Measurements from ENCODE around the gene BRICD5.
A peak's percentile ranks its signal among the peaks of the same experiment; 100 is the strongest.
"Not testable (repeated sequence)": the region's sequence is repeated elsewhere in the genome, so short reads cannot be mapped to it uniquely, and the experiment has no call there.

BRICD5 gene

GRCh38 chr16:2205967-2206313, 4.7 kb downstream of the BRICD5 start:
- no peaks in the 10 kb centered on the region for H3K9me3 ChIP-seq (ENCODE audit: control insufficient read depth in 2 of 2, low read length in 2 of 2)
- peak overlapping the region; percentile 74 to 82 for H3K9ac ChIP-seq (ENCODE audit: low read length in 2 of 2)
- peak overlapping the region; percentile 86 for H3K27ac ChIP-seq (ENCODE audit: low read length)
- H3K4me3 ChIP-seq (ENCODE audit: low read length in 2 of 2), result peak overlapping the region; percentile 89 to 92
- peaks cover 24% of the 10 kb centered on the region for H3K4me1 ChIP-seq (ENCODE audit: control insufficient read depth, insufficient read depth, low read length)
- H3K36me3 ChIP-seq (ENCODE audit: control insufficient read depth in 2 of 2, insufficient read depth in 2 of 2, low read length in 2 of 2), result peaks cover 12% of the 10 kb centered on the region in 2 donors
- H3K27me3 ChIP-seq (ENCODE audit: control insufficient read depth in 1 of 2, insufficient read depth in 2 of 2, low read length in 2 of 2), result no peaks in the 10 kb centered on the region

GRCh38 chr16:2205104-2205966, 5.3 kb downstream of the BRICD5 start, which contains the start of gene MLST8:
Gene MLST8 (plus strand): TSS chr16:2205454. CDS start chr16:2206086, 632 bp downstream.
- H3K4me3 ChIP-seq (ENCODE audit: low read length in 2 of 2), result peak within 1 kb of the TSS; percentile 89 to 92
- H3K27me3 ChIP-seq (ENCODE audit: control insufficient read depth in 1 of 2, insufficient read depth in 2 of 2, low read length in 2 of 2), result no peaks in the 10 kb centered on the region
- H3K4me1 ChIP-seq (ENCODE audit: control insufficient read depth, insufficient read depth, low read length), result peaks cover 24% of the 10 kb centered on the region
- H3K36me3 ChIP-seq (ENCODE audit: control insufficient read depth in 2 of 2, insufficient read depth in 2 of 2, low read length in 2 of 2), result peaks cover 12% of the 10 kb centered on the region in 2 donors
- peak within 1 kb of the TSS; percentile 86 for H3K27ac ChIP-seq (ENCODE audit: low read length)
- peak within 1 kb of the TSS; percentile 82 to 94 for H3K9ac ChIP-seq (ENCODE audit: low read length in 2 of 2)
- H3K9me3 ChIP-seq (ENCODE audit: control insufficient read depth in 2 of 2, low read length in 2 of 2), result no peaks in the 10 kb centered on the region

- peak overlapping the region; percentile 89 to 92 for H3K4me3 ChIP-seq (ENCODE audit: low read length in 2 of 2)
- H3K9me3 ChIP-seq (ENCODE audit: control insufficient read depth in 2 of 2, low read length in 2 of 2), result no peaks in the 10 kb centered on the region
- H3K27me3 ChIP-seq (ENCODE audit: control insufficient read depth in 1 of 2, insufficient read depth in 2 of 2, low read length in 2 of 2), result no peaks in the 10 kb centered on the region
- peaks cover 12% of the 10 kb centered on the region in 2 donors for H3K36me3 ChIP-seq (ENCODE audit: control insufficient read depth in 2 of 2, insufficient read depth in 2 of 2, low read length in 2 of 2)
- peaks cover 20% of the 10 kb centered on the region for H3K4me1 ChIP-seq (ENCODE audit: control insufficient read depth, insufficient read depth, low read length)
- peak overlapping the region; percentile 86 for H3K27ac ChIP-seq (ENCODE audit: low read length)
- H3K9ac ChIP-seq (ENCODE audit: low read length in 2 of 2), result peak overlapping the region; percentile 82 to 85
Observed at GRCh38 chr16:2204416-2205103, 6.1 kb downstream of the BRICD5 start.

- not testable (repeated sequence) for H3K4me3 ChIP-seq (ENCODE audit: low read length in 2 of 2); H3K27me3 ChIP-seq (ENCODE audit: control insufficient read depth in 1 of 2, insufficient read depth in 2 of 2, low read length in 2 of 2); H3K27ac ChIP-seq (ENCODE audit: low read length); H3K9ac ChIP-seq (ENCODE audit: low read length in 2 of 2); H3K9me3 ChIP-seq (ENCODE audit: control insufficient read depth in 2 of 2, low read length in 2 of 2)
- peaks cover 20% of the 10 kb centered on the region for H3K4me1 ChIP-seq (ENCODE audit: control insufficient read depth, insufficient read depth, low read length)
- H3K36me3 ChIP-seq (ENCODE audit: control insufficient read depth in 2 of 2, insufficient read depth in 2 of 2, low read length in 2 of 2), result peaks cover 6 to 11% of the 10 kb centered on the region in 2 donors
Observed at GRCh38 chr16:2203119-2203688, 7.5 kb downstream of the BRICD5 start.

GRCh38 chr16:2200313-2200712, 10.3 kb downstream of the BRICD5 start:
- Histone ChIP-seq H3K4me1 (ENCODE audit: control insufficient read depth, insufficient read depth, low read length) (peaks cover 18% of the 10 kb centered on the region), H3K27me3 (ENCODE audit: control insufficient read depth in 1 of 2, insufficient read depth in 2 of 2, low read length in 2 of 2) (peaks cover 15 to 23% of the 10 kb centered on the region in 2 donors), H3K9me3 (ENCODE audit: control insufficient read depth in 2 of 2, low read length in 2 of 2) (no peaks in the 10 kb centered on the region), H3K27ac (ENCODE audit: low read length) (no peak overlapping the region), H3K36me3 (ENCODE audit: control insufficient read depth in 2 of 2, insufficient read depth in 2 of 2, low read length in 2 of 2) (no peaks in the 10 kb centered on the region), H3K9ac (ENCODE audit: low read length in 2 of 2) (no peak overlapping the region), H3K4me3 (ENCODE audit: low read length in 2 of 2) (no peak overlapping the region)

DNA sequence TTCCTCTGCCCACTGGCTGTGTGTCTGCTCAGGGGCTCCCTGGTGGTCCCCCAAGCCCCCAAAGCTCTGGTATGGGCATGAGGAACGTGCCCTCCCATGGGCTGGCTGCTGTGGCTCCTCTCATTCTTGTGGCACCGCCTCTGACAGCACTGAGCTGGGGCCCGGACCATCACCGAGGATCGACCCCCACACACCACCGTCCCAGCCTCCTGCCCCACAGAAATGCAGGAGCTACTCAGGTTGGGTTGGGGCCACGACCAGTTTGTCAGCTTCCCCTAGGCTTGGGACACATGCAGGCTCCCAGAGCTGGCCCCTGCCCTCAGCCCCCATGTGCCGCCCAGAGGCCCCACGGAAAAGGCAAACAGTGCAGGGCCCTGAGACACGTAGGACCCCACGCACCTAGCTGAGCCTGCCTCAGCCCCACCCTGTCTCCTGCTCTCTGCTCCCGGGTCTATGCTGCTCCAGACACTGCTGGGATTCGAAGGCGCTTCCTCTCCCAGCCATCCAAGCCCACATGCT, 11.0 kb downstream of the BRICD5 start:
- H3K9me3 ChIP-seq (ENCODE audit: control insufficient read depth in 2 of 2, low read length in 2 of 2), result no peaks in the 10 kb centered on the region
- H3K4me1 ChIP-seq (ENCODE audit: control insufficient read depth, insufficient read depth, low read length), result peaks cover 20% of the 10 kb centered on the region
- H3K27ac ChIP-seq (ENCODE audit: low read length), result no peak overlapping the region
- no peak overlapping the region for H3K9ac ChIP-seq (ENCODE audit: low read length in 2 of 2)
- peaks cover 22 to 30% of the 10 kb centered on the region in 2 donors for H3K27me3 ChIP-seq (ENCODE audit: control insufficient read depth in 1 of 2, insufficient read depth in 2 of 2, low read length in 2 of 2)
- no peaks in the 10 kb centered on the region for H3K36me3 ChIP-seq (ENCODE audit: control insufficient read depth in 2 of 2, insufficient read depth in 2 of 2, low read length in 2 of 2)
- H3K4me3 ChIP-seq (ENCODE audit: low read length in 2 of 2), result no peak overlapping the region

GRCh38 chr16:2199095-2199494, 11.6 kb downstream of the BRICD5 start:
- no peaks in the 10 kb centered on the region for H3K36me3 ChIP-seq (ENCODE audit: control insufficient read depth in 2 of 2, insufficient read depth in 2 of 2, low read length in 2 of 2)
- no peak overlapping the region for H3K4me3 ChIP-seq (ENCODE audit: low read length in 2 of 2)
- H3K9ac ChIP-seq (ENCODE audit: low read length in 2 of 2), result no peak overlapping the region
- peaks cover 19% of the 10 kb centered on the region for H3K4me1 ChIP-seq (ENCODE audit: control insufficient read depth, insufficient read depth, low read length)
- H3K9me3 ChIP-seq (ENCODE audit: control insufficient read depth in 2 of 2, low read length in 2 of 2), result no peaks in the 10 kb centered on the region
- no peak overlapping the region for H3K27ac ChIP-seq (ENCODE audit: low read length)
- H3K27me3 ChIP-seq (ENCODE audit: control insufficient read depth in 1 of 2, insufficient read depth in 2 of 2, low read length in 2 of 2), result peaks cover 28 to 36% of the 10 kb centered on the region in 2 donors

DNA sequence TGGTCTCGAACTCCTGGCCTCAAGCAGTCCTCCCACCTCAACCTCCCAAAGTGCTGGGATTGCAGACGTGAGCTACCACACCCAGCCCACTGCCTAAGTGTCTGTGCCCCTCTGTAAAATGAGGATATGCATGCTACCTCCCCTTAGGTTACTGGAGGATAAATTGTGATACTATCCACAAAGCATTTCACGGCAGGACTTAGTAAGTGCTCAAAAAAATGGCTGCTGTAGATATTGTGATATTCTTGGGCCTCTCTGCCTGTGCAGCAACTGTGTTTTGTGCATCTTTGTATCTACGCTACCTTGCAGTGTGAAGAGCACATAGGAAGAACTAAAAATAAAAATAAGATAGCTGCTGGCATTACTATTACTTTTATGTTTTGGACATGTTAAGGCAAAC, 12.4 kb downstream of the BRICD5 start:
- no peak overlapping the region for H3K27ac ChIP-seq (ENCODE audit: low read length)
- H3K4me3 ChIP-seq (ENCODE audit: low read length in 2 of 2), result no peak overlapping the region
- H3K9ac ChIP-seq (ENCODE audit: low read length in 2 of 2), result no peak overlapping the region
- peaks cover 35 to 44% of the 10 kb centered on the region in 2 donors for H3K27me3 ChIP-seq (ENCODE audit: control insufficient read depth in 1 of 2, insufficient read depth in 2 of 2, low read length in 2 of 2)
- H3K4me1 ChIP-seq (ENCODE audit: control insufficient read depth, insufficient read depth, low read length), result peaks cover 19% of the 10 kb centered on the region
- H3K9me3 ChIP-seq (ENCODE audit: control insufficient read depth in 2 of 2, low read length in 2 of 2), result no peaks in the 10 kb centered on the region
- no peaks in the 10 kb centered on the region for H3K36me3 ChIP-seq (ENCODE audit: control insufficient read depth in 2 of 2, insufficient read depth in 2 of 2, low read length in 2 of 2)

DNA sequence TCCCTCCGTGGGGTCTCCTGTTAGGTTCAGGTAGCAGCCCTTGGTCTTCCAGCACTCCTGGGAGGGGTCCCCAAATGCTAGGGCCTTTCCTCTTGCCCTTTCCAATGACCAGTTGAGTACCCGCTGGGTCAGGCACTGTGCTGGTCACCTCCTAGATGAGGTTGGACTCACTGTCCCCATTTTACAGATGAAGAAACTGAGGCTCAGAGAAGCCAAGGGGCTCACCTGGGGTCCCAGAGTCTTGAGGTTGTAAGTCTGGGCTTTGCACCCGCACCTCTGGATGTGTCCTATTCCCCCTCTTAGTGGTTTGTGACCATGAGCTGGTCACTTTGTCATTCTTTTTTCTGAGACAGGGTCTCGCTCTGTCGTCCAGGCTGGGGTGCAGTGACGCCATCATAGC, 12.9 kb downstream of the BRICD5 start:
- no peak overlapping the region for H3K9ac ChIP-seq (ENCODE audit: low read length in 2 of 2)
- no peak overlapping the region for H3K4me3 ChIP-seq (ENCODE audit: low read length in 2 of 2)
- no peak overlapping the region for H3K27ac ChIP-seq (ENCODE audit: low read length)
- no peaks in the 10 kb centered on the region for H3K9me3 ChIP-seq (ENCODE audit: control insufficient read depth in 2 of 2, low read length in 2 of 2)
- no peaks in the 10 kb centered on the region for H3K36me3 ChIP-seq (ENCODE audit: control insufficient read depth in 2 of 2, insufficient read depth in 2 of 2, low read length in 2 of 2)
- H3K27me3 ChIP-seq (ENCODE audit: control insufficient read depth in 1 of 2, insufficient read depth in 2 of 2, low read length in 2 of 2), result peaks cover 35 to 44% of the 10 kb centered on the region in 2 donors
- H3K4me1 ChIP-seq (ENCODE audit: control insufficient read depth, insufficient read depth, low read length), result peaks cover 19% of the 10 kb centered on the region

GRCh38 chr16:2196981-2197511, 13.6 kb downstream of the BRICD5 start:
- H3K27me3 ChIP-seq (ENCODE audit: control insufficient read depth in 1 of 2, insufficient read depth in 2 of 2, low read length in 2 of 2), result peaks cover 35 to 44% of the 10 kb centered on the region in 2 donors
- no peaks in the 10 kb centered on the region for H3K36me3 ChIP-seq (ENCODE audit: control insufficient read depth in 2 of 2, insufficient read depth in 2 of 2, low read length in 2 of 2)
- H3K9ac ChIP-seq (ENCODE audit: low read length in 2 of 2), result no peak overlapping the region
- H3K9me3 ChIP-seq (ENCODE audit: control insufficient read depth in 2 of 2, low read length in 2 of 2), result no peaks in the 10 kb centered on the region
- no peak overlapping the region for H3K27ac ChIP-seq (ENCODE audit: low read length)
- peaks cover 19% of the 10 kb centered on the region for H3K4me1 ChIP-seq (ENCODE audit: control insufficient read depth, insufficient read depth, low read length)
- no peak overlapping the region for H3K4me3 ChIP-seq (ENCODE audit: low read length in 2 of 2)

Data from stomach smooth muscle (tissue), 2 donors.